ENCODE results near the gene KIF12.

Gene KIF12

DNA sequence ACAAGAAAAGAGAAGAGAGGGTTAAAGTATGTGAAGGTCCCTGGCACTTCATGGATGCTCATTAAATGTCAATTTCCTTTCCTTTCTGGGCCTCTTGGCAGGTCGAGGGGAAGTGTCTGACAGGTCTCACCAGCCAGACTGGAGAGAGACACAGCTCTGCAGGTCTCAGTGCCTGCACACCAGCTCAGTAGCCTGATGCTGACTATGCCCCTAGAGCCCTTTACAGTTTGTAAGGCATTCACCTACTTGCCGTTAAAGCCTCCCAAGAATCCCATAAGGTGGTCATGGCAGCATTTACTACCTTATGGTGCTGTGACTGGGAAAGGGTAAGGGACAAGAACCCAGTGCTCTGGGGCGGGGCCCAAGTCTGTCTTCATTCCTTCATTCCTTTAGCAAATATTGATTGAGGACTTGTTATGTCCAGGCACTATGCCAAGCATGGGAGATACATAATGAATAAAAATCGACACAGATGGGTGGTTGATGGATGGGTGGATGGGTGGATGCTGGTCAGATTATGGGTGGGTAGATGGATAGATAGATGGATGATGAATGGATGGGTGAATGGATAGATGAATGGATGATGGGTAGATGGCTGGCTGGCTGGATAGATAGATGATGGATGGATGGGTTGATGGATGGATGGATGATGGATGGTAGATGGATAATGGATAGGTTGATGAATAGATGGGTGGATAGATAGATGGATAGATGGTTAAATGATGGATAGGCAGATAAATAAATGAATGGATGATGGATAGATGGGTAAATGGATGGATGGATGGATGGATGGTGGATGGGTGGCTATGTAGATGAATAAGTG is 21.3 kb upstream of the KIF12 start:
- no peak for DNase-seq (ENCODE audit: low spot score in 2 of 2)
- H3K4me1 Mint-ChIP-seq = no peaks in the 10 kb centered on the region
- no peak for ATAC-seq (replicated peaks; ENCODE audit: extremely low read depth, poor library complexity, severe bottlenecking)
- H3K36me3 Mint-ChIP-seq (ENCODE audit: insufficient read depth) = peaks cover 2% of the 10 kb centered on the region
- no peaks in the 10 kb centered on the region for H3K9me3 Mint-ChIP-seq
- peaks cover 24% of the 10 kb centered on the region for H3K27me3 Mint-ChIP-seq
- no peak overlapping the region for H3K27ac Mint-ChIP-seq (ENCODE audit: low read depth)
- no peak overlapping the region for H3K4me3 Mint-ChIP-seq

- H3K27ac Mint-ChIP-seq (ENCODE audit: low read depth) = no peak overlapping the region
- H3K36me3 Mint-ChIP-seq (ENCODE audit: insufficient read depth) = peaks cover 2% of the 10 kb centered on the region
- DNase-seq (ENCODE audit: low spot score in 2 of 2) = no peak
- H3K4me1 Mint-ChIP-seq = no peaks in the 10 kb centered on the region
- H3K9me3 Mint-ChIP-seq = no peaks in the 10 kb centered on the region
- H3K4me3 Mint-ChIP-seq = no peak overlapping the region
- H3K27me3 Mint-ChIP-seq = peaks cover 26% of the 10 kb centered on the region
- ATAC-seq (replicated peaks; ENCODE audit: extremely low read depth, poor library complexity, severe bottlenecking) = no peak
Observed at GRCh38 chr9:114119242-114120191, 20.4 kb upstream of the KIF12 start.

DNA sequence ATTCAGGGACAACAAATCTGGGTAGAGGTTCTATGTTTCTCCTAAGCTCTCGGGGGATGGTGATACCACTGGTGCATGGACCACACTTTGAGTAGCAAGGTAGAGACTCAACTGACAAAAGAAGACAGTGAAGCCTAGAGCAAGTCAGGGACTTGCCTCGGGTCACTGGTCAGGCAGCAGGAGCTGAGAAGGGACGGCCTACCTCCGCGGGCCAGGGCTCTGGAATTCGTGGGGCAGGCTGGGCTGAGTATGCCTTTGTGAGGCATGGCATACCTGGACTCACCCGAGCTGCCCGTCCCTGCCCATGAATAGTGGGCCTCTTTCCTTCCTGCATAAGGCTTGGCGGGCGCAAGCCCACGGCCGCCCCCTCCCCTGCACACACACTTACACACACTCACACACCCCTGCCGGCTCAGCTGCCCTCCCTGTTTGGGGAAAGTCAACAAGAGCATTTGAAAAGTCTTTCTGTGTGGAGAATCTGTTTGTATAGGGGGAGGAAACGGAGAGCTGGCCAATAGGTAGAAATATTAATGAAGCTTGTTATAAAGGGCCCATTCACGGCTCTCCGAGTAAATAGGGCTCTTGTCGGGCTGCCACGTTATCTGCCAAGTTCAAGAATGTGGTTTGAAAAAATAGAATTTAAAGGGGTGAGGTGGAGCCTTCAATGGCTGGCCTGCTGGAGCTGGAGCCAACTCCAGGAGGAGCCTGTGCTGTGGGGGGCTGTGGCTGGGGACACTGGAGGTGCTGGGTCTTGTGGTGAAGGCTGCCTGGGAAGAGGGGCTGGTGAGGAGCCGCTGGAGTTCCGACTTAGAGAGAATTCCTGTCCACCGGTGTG is 19.1 kb upstream of the KIF12 start:
- H3K27me3 Mint-ChIP-seq = peaks cover 39% of the 10 kb centered on the region
- no peak overlapping the region for H3K27ac Mint-ChIP-seq (ENCODE audit: low read depth)
- DNase-seq (ENCODE audit: low spot score in 2 of 2) = no peak
- H3K9me3 Mint-ChIP-seq = no peaks in the 10 kb centered on the region
- no peak for ATAC-seq (replicated peaks; ENCODE audit: extremely low read depth, poor library complexity, severe bottlenecking)
- H3K36me3 Mint-ChIP-seq (ENCODE audit: insufficient read depth) = peaks cover 2% of the 10 kb centered on the region
- no peaks in the 10 kb centered on the region for H3K4me1 Mint-ChIP-seq
- H3K4me3 Mint-ChIP-seq = no peak overlapping the region

DNA sequence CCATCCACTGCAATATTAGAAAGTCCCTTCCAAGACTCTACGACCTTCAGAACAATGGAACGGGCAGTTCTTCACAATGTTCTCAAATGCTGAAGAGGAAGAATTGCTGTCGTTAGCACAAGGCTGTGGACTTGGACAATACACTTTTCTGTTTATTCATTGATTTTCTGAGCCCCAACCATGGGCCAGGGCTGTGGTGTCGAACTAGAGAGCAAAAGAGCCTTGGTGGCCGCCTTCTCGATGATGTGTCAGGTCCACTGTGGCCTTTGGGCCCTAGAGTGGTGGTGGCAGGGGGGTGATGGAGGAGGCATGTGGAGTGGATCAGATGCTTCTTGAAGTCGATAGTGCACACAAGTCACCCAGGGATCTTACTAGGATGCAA is 18.5 kb upstream of the KIF12 start:
- Mint-ChIP-seq H3K9me3 (no peaks in the 10 kb centered on the region), H3K4me3 (no peak overlapping the region), H3K36me3 (ENCODE audit: insufficient read depth) (peaks cover 2% of the 10 kb centered on the region), H3K27me3 (peaks cover 45% of the 10 kb centered on the region), H3K4me1 (no peaks in the 10 kb centered on the region), H3K27ac (ENCODE audit: low read depth) (no peak overlapping the region)
- DNase-seq (ENCODE audit: low spot score in 2 of 2) (no peak), ATAC-seq (replicated peaks; ENCODE audit: extremely low read depth, poor library complexity, severe bottlenecking) (no peak)

- Mint-ChIP-seq H3K27me3 (peaks cover 55% of the 10 kb centered on the region), H3K4me3 (no peak overlapping the region), H3K9me3 (no peaks in the 10 kb centered on the region), H3K4me1 (no peaks in the 10 kb centered on the region), H3K36me3 (ENCODE audit: insufficient read depth) (peaks cover 2% of the 10 kb centered on the region), H3K27ac (ENCODE audit: low read depth) (no peak overlapping the region)
- DNase-seq (ENCODE audit: low spot score in 2 of 2) (no peak), ATAC-seq (replicated peaks; ENCODE audit: extremely low read depth, poor library complexity, severe bottlenecking) (no peak)
Observed at GRCh38 chr9:114116126-114116747, 17.1 kb upstream of the KIF12 start.

GRCh38 chr9:114115654-114116125 is 16.6 kb upstream of the KIF12 start:
- Mint-ChIP-seq H3K4me1 (no peaks in the 10 kb centered on the region), H3K9me3 (no peaks in the 10 kb centered on the region), H3K36me3 (ENCODE audit: insufficient read depth) (peaks cover 2% of the 10 kb centered on the region), H3K4me3 (no peak overlapping the region), H3K27ac (ENCODE audit: low read depth) (no peak overlapping the region), H3K27me3 (peaks cover 58% of the 10 kb centered on the region)
- DNase-seq (ENCODE audit: low spot score in 2 of 2) (no peak), ATAC-seq (replicated peaks; ENCODE audit: extremely low read depth, poor library complexity, severe bottlenecking) (no peak)

GRCh38 chr9:114114364-114114763 is 15.3 kb upstream of the KIF12 start:
- Mint-ChIP-seq H3K4me3 (no peak overlapping the region), H3K27me3 (peaks cover 58% of the 10 kb centered on the region), H3K36me3 (ENCODE audit: insufficient read depth) (peaks cover 2% of the 10 kb centered on the region), H3K4me1 (no peaks in the 10 kb centered on the region), H3K27ac (ENCODE audit: low read depth) (no peak overlapping the region), H3K9me3 (no peaks in the 10 kb centered on the region)
- ATAC-seq (replicated peaks; ENCODE audit: extremely low read depth, poor library complexity, severe bottlenecking) = no peak
- DNase-seq (ENCODE audit: low spot score in 2 of 2) = no peak

DNA sequence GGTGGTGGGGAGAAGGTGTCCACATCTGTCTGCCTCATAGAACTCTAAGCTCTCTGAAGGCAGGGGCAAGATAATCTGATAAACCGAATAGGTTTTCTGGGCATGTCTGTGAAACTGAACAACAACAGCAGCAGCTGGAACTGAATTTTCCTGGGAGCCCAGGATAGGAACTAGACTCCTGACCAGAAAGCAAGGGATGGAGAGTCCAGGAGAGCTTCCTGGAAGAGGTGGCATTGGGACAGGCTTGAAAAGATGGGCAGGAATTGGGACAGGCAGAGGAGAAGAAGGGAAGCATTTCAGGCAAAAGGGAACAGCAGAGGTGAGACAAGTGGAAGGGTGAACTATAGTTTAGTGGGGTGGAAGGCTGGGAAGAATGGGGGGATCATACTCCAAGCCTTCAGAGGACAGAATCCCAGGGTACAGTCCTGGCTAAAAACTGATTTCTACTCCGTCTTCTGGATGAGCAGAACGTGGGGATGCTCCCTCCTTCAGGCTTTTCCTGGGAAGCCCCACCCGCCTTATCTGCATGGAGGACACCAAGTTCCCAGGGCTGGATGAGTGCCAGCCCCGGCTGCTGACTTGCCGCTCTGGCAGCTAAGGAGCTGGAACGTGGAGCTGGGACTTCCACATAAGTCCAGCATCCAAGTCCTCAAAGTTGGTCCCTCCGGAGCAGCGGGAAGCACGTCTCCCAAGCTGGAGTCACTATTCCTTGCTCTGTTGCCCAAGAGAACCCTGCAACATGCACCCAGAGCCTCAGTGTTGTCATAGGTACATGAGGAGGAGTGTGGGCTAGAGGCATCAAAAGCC is 13.9 kb upstream of the KIF12 start:
- Mint-ChIP-seq H3K4me3 (no peak overlapping the region), H3K27me3 (peaks cover 56% of the 10 kb centered on the region), H3K4me1 (no peaks in the 10 kb centered on the region), H3K9me3 (no peaks in the 10 kb centered on the region), H3K27ac (ENCODE audit: low read depth) (no peak overlapping the region), H3K36me3 (ENCODE audit: insufficient read depth) (no peaks in the 10 kb centered on the region)
- ATAC-seq (replicated peaks; ENCODE audit: extremely low read depth, poor library complexity, severe bottlenecking) (no peak), DNase-seq (ENCODE audit: low spot score in 2 of 2) (no peak)

GRCh38 chr9:114112325-114112724 is 13.2 kb upstream of the KIF12 start:
- peaks cover 52% of the 10 kb centered on the region for H3K27me3 Mint-ChIP-seq
- H3K9me3 Mint-ChIP-seq = no peaks in the 10 kb centered on the region
- no peak overlapping the region for H3K27ac Mint-ChIP-seq (ENCODE audit: low read depth)
- H3K36me3 Mint-ChIP-seq (ENCODE audit: insufficient read depth) = no peaks in the 10 kb centered on the region
- no peaks in the 10 kb centered on the region for H3K4me1 Mint-ChIP-seq
- ATAC-seq (replicated peaks; ENCODE audit: extremely low read depth, poor library complexity, severe bottlenecking) (no peak), DNase-seq (ENCODE audit: low spot score in 2 of 2) (no peak)
- no peak overlapping the region for H3K4me3 Mint-ChIP-seq

DNA sequence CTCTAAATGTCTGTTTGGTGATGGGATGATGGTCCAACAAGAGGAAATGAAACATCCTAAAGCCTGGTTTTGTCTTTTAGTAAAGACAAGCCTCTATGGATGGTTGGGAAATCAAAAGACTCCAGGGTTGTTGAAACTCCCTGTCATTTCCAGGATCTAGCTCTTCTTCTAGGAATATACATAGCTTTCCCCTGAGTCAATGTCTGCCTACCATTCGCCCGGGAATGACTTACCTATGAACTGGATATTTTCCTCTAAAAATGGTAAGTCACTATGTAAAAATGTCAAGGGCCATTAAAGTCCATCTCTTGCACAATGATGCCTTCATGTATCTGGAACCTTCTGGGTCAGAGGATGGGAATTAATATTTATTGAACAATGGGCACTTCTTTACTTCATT is 11.1 kb upstream of the KIF12 start:
- Mint-ChIP-seq H3K9me3 (no peaks in the 10 kb centered on the region), H3K27me3 (peaks cover 47% of the 10 kb centered on the region), H3K27ac (ENCODE audit: low read depth) (no peak overlapping the region), H3K4me3 (no peak overlapping the region), H3K36me3 (ENCODE audit: insufficient read depth) (peaks cover 1% of the 10 kb centered on the region), H3K4me1 (no peaks in the 10 kb centered on the region)
- DNase-seq (ENCODE audit: low spot score in 2 of 2) (no peak), ATAC-seq (replicated peaks; ENCODE audit: extremely low read depth, poor library complexity, severe bottlenecking) (no peak)

DNA sequence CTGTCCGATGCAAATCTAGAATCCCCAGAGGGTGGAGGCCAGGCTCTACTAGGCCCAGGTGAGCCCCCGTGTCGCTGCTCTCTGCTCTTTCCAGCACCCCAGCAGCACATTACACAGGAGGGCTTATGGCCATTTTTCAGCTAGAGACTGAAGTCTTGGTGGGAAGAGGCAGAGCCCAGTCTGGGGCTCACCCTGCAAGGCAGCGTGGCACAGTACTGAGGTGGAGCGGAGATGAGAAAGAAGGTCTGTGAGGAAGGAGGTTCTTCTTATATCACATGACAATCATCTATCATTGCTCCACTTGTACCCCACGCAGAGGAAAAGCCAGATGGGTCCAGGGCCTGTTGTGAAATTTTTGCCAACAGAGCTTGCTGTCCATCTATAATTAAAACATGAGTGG is 10.0 kb upstream of the KIF12 start:
- Mint-ChIP-seq H3K4me3 (no peak overlapping the region), H3K27ac (ENCODE audit: low read depth) (no peak overlapping the region), H3K27me3 (peaks cover 40% of the 10 kb centered on the region), H3K36me3 (ENCODE audit: insufficient read depth) (peaks cover 1% of the 10 kb centered on the region), H3K9me3 (no peaks in the 10 kb centered on the region), H3K4me1 (no peaks in the 10 kb centered on the region)
- DNase-seq (ENCODE audit: low spot score in 2 of 2) (no peak), ATAC-seq (replicated peaks; ENCODE audit: extremely low read depth, poor library complexity, severe bottlenecking) (no peak)

All from central memory CD8-positive, alpha-beta T cell (primary cell).